GM12878 (cell line): ENCODE data around the gene RIMBP2. TPM values are rescaled to one million over a fixed set of nuclear protein-coding genes. Genes with fewer than 3 reads are reported as not detected.

ENCODE experiments used
- ETV6 ChIP-seq, 2 experiments: fragments of 450-650 bp in 1 of 2; IDR thresholded peaks in 1 of 2; conservative IDR thresholded peaks in 1 of 2; 2 replicates each; pipeline ENCODE4 v1.6.1; 2014; ENCODE audit warnings: antibody characterized with exemption in 1 of 2, borderline replicate concordance in 1 of 2, low read depth in 1 of 2, mild to moderate bottlenecking in 1 of 2, moderate library complexity in 1 of 2
- MTA2 ChIP-seq: fragments of 450-650 bp; IDR thresholded peaks from 2 replicates; pipeline ENCODE4 v1.6.1; 2016; ENCODE audit warnings: low read depth, mild to moderate bottlenecking, moderate library complexity
- SMAD1 ChIP-seq: fragments of 450-650 bp; IDR thresholded peaks from 2 replicates; pipeline ENCODE4 v1.6.1; 2018; ENCODE audit warnings: mild to moderate bottlenecking, low read depth; ENCODE audit not compliant: partially characterized antibody
- SMAD5 ChIP-seq: IDR thresholded peaks from 2 replicates; pipeline ENCODE4 v1.6.1; 2016; ENCODE audit warnings: antibody characterized with exemption, low read depth
- SMARCA5 ChIP-seq: fragments of 450-650 bp; IDR thresholded peaks from 2 replicates; pipeline ENCODE4 v1.6.1; 2017; ENCODE audit warnings: mild to moderate bottlenecking
- ZNF592 ChIP-seq: fragments of 450-650 bp; IDR thresholded peaks from 2 replicates; pipeline ENCODE4 v1.6.1; 2017; ENCODE audit warnings: mild to moderate bottlenecking, moderate library complexity
- polyA plus RNA-seq, 11 experiments: library from polyadenylated mRNA; depleted of rRNA in 4 of 11; unstranded in 6 of 11; stranded (reverse) in 5 of 11; fragments of >200 nt; fragmentation: Nextera tagmentation in 4 of 11; fragmentation: Illumina TruSeq in 1 of 11; extraction: Ambion mirVana in 4 of 11; extraction: Trizol in 1 of 11; gene quantifications; 1 replicate in 1 of 11; 2 replicates in 10 of 11; pipeline versions ENCODE4 v1.2.1 to v1.2.3, GENCODE V29; 2011 to 2016; ENCODE audit warnings: inconsistent platforms in 2 of 11, missing spikeins in 2 of 11, low read depth in 1 of 11
- total RNA-seq, 4 experiments: library from RNA; depleted of rRNA in 3 of 4; stranded (reverse); fragments of >200 nt in 3 of 4; fragmentation: Illumina TruSeq in 1 of 4; extraction: Trizol in 1 of 4; gene quantifications; 2 replicates each; pipeline versions ENCODE4 v1.2.1 to v1.2.3, GENCODE V29; 2013 to 2021
- TF ChIP-seq, protein P1 (sequence below): fragments of 450-650 bp; IDR thresholded peaks from 2 replicates; pipeline ENCODE4 v1.6.1; 2017; ENCODE audit warnings: borderline replicate concordance

Gene RIMBP2
- total and polyA plus RNA-seq, 10 of the 15 experiments (the other 5 are each of a cell fraction or from before 2014, with no cell fraction given): 0.04 to 2.9 (median 0.07) TPM; not detected in 1

DNA sequence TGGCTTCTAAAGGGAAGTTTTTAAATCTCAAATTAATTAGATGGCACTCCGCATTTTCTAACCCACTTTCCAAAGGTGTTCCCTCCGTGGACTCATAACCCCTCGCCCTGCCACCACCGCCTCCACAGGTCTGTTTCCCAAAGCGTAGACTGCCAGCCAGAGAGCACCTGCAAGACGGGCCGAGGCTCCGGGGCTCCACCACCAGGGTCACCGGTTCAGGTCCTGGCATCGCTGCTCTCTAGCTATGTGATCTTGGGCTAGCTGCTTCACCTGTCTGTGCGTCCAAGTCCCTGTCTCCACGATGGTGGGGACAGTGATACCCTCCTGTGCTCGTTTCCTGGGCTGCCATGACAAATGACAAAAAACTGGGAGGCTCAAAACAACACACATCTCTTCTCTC lies 11.5 kb downstream of the RIMBP2 start (continued):
- TF ChIP-seq ETV6 (conservative IDR thresholded peaks at IDR 0.05 in 1 of 2, IDR thresholded peaks at IDR 0.05 in 1 of 2; ENCODE audit: borderline replicate concordance in 1 of 2, low read depth in 1 of 2): no peak
- no peak for TF ChIP-seq SMAD1
- TF ChIP-seq ZNF592: no peak
- TF ChIP-seq, protein P1, sequence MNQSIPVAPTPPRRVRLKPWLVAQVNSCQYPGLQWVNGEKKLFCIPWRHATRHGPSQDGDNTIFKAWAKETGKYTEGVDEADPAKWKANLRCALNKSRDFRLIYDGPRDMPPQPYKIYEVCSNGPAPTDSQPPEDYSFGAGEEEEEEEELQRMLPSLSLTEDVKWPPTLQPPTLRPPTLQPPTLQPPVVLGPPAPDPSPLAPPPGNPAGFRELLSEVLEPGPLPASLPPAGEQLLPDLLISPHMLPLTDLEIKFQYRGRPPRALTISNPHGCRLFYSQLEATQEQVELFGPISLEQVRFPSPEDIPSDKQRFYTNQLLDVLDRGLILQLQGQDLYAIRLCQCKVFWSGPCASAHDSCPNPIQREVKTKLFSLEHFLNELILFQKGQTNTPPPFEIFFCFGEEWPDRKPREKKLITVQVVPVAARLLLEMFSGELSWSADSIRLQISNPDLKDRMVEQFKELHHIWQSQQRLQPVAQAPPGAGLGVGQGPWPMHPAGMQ: no peak
- no peak for TF ChIP-seq SMAD5
- TF ChIP-seq MTA2: no peak
- TF ChIP-seq SMARCA5: no peak
